Left ventricle myocardium inferior (tissue), 1 donor: Measurements from ENCODE around the gene SDK1. TPM values are rescaled to one million over a fixed set of nuclear protein-coding genes. Genes with fewer than 3 reads are reported as not detected.
A peak's percentile ranks its signal among the peaks of the same experiment; 100 is the strongest.

Experiments
- DNase-seq: peaks from one replicate; pipeline ENCODE4 v3.0.0-alpha.2; 2020
- H3K27ac ChIP-seq: fragments of 200-600 bp; replicated peaks from 2 replicates; pipeline ENCODE4 v1.8.0; 2021
- H3K27me3 ChIP-seq: fragments of 200-600 bp; 2 replicates; pipeline ENCODE4 v1.8.0; 2021; ENCODE audit warnings: low read depth
- H3K36me3 ChIP-seq: fragments of 200-600 bp; 2 replicates; pipeline ENCODE4 v1.8.0; 2021
- H3K4me1 ChIP-seq: fragments of 200-600 bp; 2 replicates; pipeline ENCODE4 v1.8.0; 2021
- H3K4me3 ChIP-seq: fragments of 200-600 bp; 2 replicates; pipeline ENCODE4 v1.8.0; 2021; ENCODE audit warnings: mild to moderate bottlenecking, moderate library complexity
- H3K9me3 ChIP-seq: fragments of 200-600 bp; replicated peaks from 2 replicates; pipeline ENCODE4 v1.8.0; 2021
- intact Hi-C: fragments of 100-400 bp; cut with micrococcal nuclease; formaldehyde crosslinking; loops from one replicate; pipeline ENCODE4 v1.11.0; 2022
- total RNA-seq: library from RNA; stranded (reverse); fragmentation: NEBNext Ultra II Directional; extraction: Animal tissue kit (Norgen Biotek cat#: 25700); gene quantifications from one replicate; pipeline ENCODE4 v1.2.1, GENCODE V29; 2021
- TF ChIP-seq, protein P1 (sequence below): fragments of 200-600 bp; IDR thresholded peaks from 2 replicates; pipeline ENCODE4 v1.8.0; 2021; ENCODE audit warnings: antibody characterized with exemption, mild to moderate bottlenecking, borderline replicate concordance
- donor health status: DM: no; HTN: yes; CAD: no; lungs with severe emphysema.

The SDK1 gene
- total RNA-seq, 1 donor from 2014 or later: 1.3 TPM

DNA sequence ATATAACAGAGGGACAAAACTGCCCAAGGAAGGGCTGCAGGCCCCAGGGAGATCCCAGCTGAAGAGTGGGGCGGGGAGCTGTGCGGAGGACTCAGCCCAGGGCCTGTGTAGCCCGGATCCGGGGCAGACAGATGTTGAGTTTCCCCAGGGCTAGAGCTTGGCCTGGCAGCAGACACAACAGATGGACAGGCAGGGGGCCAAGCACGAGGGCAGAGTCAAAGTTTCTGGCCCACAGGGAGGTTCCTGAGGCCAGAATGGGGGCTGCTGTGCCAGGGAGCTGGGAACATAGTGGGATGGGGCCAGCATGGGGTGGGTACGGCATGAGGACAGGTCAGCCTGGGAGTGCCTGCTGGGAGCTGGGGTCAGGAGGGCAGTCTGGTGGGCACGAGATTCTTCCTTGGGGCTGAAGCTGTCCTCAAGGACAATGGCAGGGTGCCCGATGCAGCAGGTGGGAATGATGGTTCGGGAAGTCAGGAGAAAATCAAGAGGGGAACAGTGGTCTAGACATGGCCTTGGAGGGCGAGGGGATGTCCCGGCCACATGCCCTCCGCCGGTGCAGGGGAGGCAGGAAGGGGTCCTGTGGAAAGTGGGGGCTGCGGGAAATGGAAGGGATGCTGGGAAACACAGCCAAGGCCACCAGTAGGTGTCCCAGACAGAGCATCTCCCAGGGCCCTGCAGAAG is 862.0 kb downstream of the SDK1 start:
- no peaks in the 10 kb centered on the region for H3K27me3 ChIP-seq
- intact Hi-C loops: no loop called here
- DNase-seq: peak; percentile 46
- no peak overlapping the region for H3K27ac ChIP-seq
- H3K36me3 ChIP-seq: no peaks in the 10 kb centered on the region
- TF ChIP-seq, protein P1, sequence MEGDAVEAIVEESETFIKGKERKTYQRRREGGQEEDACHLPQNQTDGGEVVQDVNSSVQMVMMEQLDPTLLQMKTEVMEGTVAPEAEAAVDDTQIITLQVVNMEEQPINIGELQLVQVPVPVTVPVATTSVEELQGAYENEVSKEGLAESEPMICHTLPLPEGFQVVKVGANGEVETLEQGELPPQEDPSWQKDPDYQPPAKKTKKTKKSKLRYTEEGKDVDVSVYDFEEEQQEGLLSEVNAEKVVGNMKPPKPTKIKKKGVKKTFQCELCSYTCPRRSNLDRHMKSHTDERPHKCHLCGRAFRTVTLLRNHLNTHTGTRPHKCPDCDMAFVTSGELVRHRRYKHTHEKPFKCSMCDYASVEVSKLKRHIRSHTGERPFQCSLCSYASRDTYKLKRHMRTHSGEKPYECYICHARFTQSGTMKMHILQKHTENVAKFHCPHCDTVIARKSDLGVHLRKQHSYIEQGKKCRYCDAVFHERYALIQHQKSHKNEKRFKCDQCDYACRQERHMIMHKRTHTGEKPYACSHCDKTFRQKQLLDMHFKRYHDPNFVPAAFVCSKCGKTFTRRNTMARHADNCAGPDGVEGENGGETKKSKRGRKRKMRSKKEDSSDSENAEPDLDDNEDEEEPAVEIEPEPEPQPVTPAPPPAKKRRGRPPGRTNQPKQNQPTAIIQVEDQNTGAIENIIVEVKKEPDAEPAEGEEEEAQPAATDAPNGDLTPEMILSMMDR: no peak
- no peaks in the 10 kb centered on the region for H3K9me3 ChIP-seq
- H3K4me3 ChIP-seq: no peak overlapping the region
- peaks cover 12% of the 10 kb centered on the region for H3K4me1 ChIP-seq

GRCh38 chr7:4163565-4164203 is 862.6 kb downstream of the SDK1 start:
- Histone ChIP-seq H3K4me3 (no peak overlapping the region), H3K27me3 (no peaks in the 10 kb centered on the region), H3K9me3 (no peaks in the 10 kb centered on the region), H3K4me1 (peaks cover 12% of the 10 kb centered on the region), H3K27ac (no peak overlapping the region), H3K36me3 (no peaks in the 10 kb centered on the region)
- TF ChIP-seq, protein P1: no peak
- no peak for DNase-seq
- intact Hi-C loops: no loop called here

GRCh38 chr7:4164556-4164955 is 863.5 kb downstream of the SDK1 start:
- Histone ChIP-seq H3K4me3 (no peak overlapping the region), H3K27ac (no peak overlapping the region), H3K4me1 (peaks cover 9% of the 10 kb centered on the region), H3K9me3 (no peaks in the 10 kb centered on the region), H3K27me3 (no peaks in the 10 kb centered on the region), H3K36me3 (no peaks in the 10 kb centered on the region)
- DNase-seq: no peak
- TF ChIP-seq, protein P1: no peak
- intact Hi-C loops: no loop called here

- no peaks in the 10 kb centered on the region for H3K9me3 ChIP-seq
- no peak for DNase-seq
- peaks cover 9% of the 10 kb centered on the region for H3K4me1 ChIP-seq
- intact Hi-C loops: no loop called here
- TF ChIP-seq, protein P1: no peak
- no peak overlapping the region for H3K27ac ChIP-seq
- H3K4me3 ChIP-seq: no peak overlapping the region
- no peaks in the 10 kb centered on the region for H3K36me3 ChIP-seq
- H3K27me3 ChIP-seq: no peaks in the 10 kb centered on the region
Observed at GRCh38 chr7:4166340-4166739, 865.3 kb downstream of the SDK1 start.

- no peak for DNase-seq
- Histone ChIP-seq H3K9me3 (no peaks in the 10 kb centered on the region), H3K27ac (no peak overlapping the region), H3K36me3 (no peaks in the 10 kb centered on the region), H3K4me3 (no peak overlapping the region), H3K4me1 (peaks cover 9% of the 10 kb centered on the region), H3K27me3 (no peaks in the 10 kb centered on the region)
- intact Hi-C loops: no loop called here
- TF ChIP-seq, protein P1: no peak
Observed at GRCh38 chr7:4166807-4167206, 865.8 kb downstream of the SDK1 start.
